Measurements from ENCODE around the gene FBXL16.
A peak's percentile ranks its signal among the peaks of the same experiment; 100 is the strongest.

Gene FBXL16

DNA sequence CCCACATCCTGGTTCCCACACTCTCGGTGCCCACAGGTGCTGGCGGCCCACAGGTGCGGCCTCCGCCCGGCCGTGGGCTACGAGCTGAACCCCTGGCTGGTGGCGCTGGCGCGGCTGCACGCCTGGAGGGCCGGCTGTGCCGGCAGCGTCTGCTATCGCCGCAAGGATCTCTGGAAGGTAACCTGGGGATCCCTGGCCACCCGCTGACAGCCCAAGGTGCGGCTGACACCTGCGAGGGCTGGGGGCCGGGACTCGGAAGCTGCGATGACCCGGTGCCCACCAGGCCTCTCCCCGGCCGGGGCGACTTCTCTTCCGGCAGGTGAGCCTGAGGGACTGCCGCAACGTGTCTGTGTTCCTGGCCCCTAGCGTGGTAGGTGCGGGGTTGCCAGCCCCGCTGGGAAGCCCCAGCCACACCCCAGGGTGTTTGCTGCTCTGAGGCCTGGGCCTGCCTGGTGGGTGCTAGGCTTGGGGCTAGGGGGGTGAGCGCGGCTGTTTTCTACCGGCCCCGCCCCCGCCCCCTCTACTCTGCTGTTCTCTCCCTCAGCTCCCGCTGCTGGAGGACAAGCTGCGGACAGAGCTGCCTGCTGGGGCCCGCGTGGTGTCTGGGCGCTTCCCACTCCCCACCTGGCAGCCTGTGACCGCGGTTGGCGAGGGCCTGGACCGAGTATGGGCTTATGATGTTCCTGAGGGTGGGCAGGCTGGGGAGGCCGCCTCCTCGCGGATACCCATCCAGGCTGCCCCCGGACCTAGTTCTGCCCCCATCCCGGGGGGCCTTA, 16.4 kb upstream of the FBXL16 start:
- no peak for DNase-seq

GRCh38 chr16:720990-721764, 15.6 kb upstream of the FBXL16 start, which contains the start of gene ANTKMT:
Gene ANTKMT (plus strand): TSS chr16:721146. CDS start chr16:721275, 129 bp downstream.
- peak; percentile 89 to 91 for DNase-seq

DNA sequence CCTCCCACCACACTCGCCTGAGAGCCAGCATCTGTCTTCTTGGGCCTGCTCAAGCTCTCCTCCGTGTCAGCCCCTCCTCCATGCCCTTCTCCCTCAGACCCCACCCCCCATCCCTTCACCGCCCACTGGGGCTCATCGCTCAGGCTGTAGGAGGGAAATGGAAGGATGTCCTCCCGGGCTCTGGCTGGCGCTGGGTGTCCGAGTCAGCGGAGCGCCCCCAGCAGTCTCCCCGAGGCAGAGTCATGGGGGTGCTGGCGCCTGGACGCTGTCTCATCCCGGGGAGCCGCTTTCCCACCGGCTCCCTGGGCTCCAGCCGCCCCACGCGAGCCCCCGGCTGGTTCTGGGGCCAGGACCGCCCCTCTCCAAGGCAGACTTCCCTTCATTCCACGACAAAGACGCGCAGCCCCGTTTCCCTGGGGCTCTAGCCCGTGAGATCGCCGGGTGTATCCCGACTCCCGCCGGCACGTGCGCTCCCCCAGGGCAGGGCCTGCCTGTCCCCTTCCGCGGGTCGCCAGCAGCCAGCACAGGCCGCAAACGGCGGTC, 14.9 kb upstream of the FBXL16 start:
- peak in 1 of 2 experiments; percentile 38 for DNase-seq

- no peak for DNase-seq
Observed at GRCh38 chr16:719815-720446, 14.3 kb upstream of the FBXL16 start.

- DNase-seq: no peak
Observed at GRCh38 chr16:718922-719321, 13.3 kb upstream of the FBXL16 start.

DNA sequence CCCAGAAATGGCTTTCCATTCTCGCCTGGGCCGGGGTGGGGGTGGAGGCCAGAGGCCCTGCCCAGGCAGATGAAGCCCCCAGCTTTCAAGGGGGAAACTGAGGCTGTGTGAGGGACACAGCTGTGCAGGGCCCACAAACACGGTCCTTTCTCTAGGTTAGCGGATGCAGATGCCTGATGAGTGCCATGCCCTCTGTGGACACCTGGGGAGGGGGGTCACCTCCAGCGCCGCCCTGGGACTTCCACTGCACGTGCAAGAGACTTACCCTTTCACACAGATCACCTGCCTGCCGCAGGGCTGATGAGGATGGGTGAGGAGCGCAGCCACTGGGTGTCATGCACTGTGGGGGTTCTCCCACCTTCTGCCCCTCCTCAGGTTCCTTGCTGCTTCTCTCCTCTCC, 12.8 kb upstream of the FBXL16 start:
- no peak for DNase-seq

GRCh38 chr16:717450-718245, 12.0 kb upstream of the FBXL16 start:
- no peak for DNase-seq

DNA sequence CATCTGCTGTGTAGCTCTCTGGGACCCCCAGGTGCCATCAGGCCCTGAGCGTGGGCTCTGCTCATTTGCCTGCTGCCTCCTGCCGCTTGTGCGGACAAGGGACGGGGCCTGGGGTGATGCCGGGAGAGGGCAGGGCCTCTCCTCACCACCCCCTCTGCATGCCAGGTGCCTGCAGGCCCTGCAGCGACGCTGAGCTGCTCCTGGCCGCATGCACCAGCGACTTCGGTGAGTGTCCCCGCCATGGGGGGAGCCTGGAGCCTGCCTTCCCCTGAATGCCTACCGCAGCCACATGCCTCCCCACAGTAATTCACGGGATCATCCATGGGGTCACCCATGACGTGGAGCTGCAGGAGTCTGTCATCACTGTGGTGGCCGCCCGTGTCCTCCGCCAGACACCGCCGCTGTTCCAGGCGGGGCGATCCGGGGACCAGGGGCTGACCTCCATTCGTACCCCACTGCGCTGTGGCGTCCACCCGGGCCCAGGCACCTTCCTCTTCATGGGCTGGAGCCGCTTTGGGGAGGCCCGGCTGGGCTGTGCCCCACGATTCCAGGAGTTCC, 11.2 kb upstream of the FBXL16 start:
- DNase-seq: no peak

DNA sequence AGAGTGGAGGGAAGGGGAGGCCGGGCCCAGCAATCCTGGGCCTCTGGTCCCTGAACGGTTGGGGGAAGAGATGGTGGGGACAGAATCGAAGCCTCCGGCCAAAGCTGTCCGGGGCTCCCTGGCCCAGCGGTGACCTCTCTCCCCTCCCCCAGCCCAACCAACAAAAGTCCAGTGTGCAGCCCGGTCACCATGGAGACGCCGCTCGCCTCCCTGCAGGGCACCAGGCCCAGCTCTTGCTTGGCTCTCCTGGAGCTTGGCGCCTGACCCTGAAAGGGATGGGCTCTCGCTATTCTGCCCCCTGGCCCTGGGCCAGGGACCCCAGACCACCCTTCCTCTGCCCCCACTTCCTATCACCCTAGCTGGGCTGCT, 10.6 kb upstream of the FBXL16 start:
- no peak for DNase-seq

DNA sequence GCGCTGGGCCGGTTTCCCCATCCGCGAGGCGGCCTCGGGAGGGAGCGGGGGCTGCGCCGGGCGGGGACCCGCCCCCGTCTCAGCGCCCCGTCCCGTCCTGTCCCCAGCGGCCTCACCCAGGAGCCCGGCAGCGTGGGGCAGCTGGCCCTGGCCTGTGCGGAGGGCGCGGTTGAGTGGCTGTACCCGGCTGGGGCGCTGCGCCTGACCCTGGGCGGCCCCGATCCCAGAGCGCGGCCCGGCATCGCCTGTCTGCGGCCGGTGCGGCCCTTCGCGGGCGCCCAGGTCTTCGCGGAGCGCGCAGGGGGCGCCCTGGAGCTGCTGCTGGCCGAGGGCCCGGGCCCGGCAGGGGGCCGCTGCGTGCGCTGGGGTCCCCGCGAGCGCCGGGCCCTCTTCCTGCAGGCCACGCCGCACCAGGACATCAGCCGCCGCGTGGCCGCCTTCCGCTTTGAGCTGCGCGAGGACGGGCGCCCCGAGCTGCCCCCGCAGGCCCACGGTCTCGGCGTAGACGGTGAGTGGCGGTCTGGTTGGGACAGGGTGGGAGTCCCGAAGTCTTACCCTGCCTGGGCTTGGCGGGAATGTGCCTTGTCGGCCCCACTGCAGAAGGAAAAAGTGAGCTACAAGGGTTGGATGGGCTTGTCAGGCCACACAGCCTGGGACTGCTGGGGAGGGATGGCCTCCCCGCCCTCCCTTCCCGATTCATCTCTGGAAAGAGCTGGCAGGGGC, 10.0 kb upstream of the FBXL16 start:
- no peak for DNase-seq

DNA sequence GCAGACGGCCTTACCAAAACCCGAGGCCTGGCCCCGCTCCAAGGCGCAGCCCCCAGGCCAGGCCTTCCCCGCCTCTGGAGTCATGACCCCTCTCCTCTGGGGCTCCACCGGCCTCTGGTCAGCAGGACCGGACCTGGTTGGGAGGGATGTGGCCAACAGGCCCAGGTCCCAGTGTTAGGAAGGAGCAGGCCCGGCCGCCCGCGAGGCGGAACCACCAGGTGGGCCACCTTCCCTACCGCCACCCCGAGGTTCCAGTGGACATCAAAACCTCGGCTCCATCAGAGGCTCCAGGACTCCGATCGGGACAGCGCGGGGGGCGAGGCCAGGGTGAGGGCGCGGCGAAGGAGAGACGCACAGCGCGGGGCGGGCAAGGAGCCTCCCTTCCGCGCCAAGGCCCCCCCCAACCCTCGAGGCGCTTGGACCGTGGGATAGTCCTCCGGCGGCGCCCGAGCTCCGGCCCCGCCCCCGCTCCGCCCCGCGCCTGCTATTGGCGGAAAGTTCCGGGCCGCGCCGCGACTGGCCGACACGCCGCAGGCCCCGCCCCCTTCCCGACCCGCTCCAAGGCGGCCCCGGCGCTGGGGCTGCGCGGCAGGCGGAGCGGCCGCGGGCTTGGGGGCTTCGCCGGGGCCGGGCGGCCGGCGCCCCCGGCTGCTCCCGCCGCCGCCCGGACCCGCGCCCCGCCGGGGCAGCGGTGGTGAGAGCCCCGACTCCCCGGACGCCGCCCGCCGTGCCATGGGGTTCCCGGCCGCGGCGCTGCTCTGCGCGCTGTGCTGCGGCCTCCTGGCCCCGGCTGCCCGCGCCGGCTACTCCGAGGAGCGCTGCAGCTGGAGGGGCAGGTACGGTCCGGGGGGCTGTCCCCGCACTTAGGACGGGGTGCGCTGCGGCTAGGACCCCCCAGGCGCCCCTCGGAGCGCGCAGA, 9.2 kb upstream of the FBXL16 start, which contains the start of gene METRN:
Gene METRN (plus strand): TSS at position 561 of the 919 bp plus-strand sequence. CDS start 172 bp downstream, at position 733.
- peak; percentile 60 to 83 for DNase-seq

- DNase-seq: no peak
Observed at GRCh38 chr16:714079-714478, 8.5 kb upstream of the FBXL16 start.

DNA sequence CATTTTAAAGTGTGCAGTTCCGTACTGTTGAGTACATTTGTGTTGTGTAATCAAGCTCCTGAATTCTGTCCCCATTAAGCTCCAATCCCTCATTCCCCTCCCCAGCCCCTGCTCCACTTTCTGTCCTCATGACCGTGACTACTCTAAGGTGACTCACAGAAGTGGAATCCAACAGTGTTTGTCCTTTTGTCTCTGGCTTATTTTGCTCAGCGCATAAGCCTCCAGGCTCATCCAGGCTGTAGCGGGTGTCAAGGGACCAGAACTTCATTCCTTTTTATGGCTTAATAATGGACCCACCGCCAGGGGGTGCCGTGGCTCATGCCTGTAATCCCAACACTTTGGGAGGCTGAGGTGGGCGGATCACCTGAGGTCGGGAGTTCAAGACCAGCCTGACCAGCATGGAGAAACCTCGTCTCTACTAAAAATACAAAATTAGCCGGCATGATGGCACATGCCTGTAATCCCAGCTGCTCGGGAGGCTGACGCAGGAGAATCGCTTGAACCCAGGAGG, 7.2 kb upstream of the FBXL16 start:
- peak in 1 of 2 experiments; percentile 24 for DNase-seq

- peak; percentile 56 to 70 for DNase-seq
Observed at GRCh38 chr16:711548-712320, 6.1 kb upstream of the FBXL16 start.

DNA sequence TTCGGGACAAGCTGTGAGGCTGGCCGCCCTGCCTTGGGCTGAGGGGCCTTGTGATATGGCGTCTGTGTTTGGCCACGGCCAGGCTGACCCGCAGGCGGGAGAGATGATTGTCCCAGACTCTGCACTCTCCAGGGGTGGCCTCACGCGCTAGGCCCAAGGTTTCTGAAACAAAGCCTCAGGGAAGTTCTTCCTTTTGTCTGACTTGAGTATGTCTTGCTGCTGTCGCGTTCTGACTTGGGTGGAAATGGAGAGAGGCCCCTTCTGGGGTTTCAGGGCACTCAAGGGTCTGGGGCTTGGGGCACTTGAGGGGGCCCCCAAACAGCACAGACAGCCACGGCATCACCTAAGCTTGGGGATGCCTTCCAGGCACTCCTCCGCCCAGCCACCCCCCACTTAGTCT, 5.5 kb upstream of the FBXL16 start:
- DNase-seq: no peak

- DNase-seq: no peak
Observed at GRCh38 chr16:710500-711075, 5.0 kb upstream of the FBXL16 start.

DNA sequence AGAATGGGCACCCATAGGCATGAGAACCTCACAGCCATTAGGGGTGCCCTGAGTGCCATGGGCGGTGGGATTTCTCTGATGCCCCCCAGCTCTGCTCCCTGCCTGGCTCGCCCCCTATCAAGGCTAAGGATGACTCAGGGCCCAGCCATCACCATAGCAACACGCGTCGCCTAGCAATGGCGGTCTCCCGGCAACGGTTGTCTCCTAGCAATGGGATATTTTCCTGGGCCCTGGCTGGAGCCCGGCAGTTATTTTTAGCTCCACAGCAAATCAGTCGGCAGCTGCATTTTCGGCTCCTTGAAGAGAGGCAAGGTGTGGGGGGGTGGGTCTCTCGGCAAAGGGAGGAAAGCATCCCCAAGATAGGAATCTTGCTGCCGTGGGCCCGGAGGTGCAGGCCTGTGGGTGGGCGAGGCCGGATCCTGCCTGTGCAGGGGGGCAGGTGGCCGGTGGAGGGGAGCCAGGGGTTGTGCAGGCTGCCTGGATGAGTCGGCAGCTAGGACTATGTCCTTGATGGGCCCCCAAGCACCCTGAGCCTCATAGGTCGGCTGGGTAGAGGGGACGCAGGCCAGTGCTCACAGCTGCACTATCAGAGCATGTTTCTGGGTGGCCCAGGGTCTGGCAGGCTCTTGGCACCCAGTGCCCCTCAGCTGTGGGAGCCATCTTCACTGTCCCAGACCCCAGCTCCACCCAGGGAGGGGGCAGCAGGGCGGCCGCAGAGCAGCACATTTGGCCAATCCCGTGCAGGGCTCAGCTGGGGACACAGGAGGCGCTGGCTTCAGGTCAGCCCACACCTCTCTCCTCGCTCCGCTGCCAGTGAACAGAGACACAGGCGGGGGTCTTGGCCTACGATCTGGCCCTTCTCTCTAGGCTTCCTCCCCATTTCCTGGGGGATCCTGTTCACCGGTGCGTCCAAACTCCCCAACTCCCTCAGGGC, 4.2 kb upstream of the FBXL16 start:
- peak; percentile 97 for DNase-seq

- no peak for DNase-seq
Observed at GRCh38 chr16:708959-709358, 3.4 kb upstream of the FBXL16 start.
